Astrocyte of the spinal cord (primary cell): ENCODE measurements around the gene ECE2.
A peak's percentile ranks its signal among the peaks of the same experiment; 100 is the strongest.

Experiments
- DNase-seq: peaks from one replicate; pipeline ENCODE4 v3.0.0; 2011; ENCODE audit warnings: low read depth, low spot score
- H3K4me3 ChIP-seq: 2 replicates; pipeline ENCODE4 v1.5.1; 2011; ENCODE audit warnings: low read depth, mild to moderate bottlenecking, low read length, moderate library complexity
- in situ Hi-C: cut with HindIII; loops from 2 replicates; pipeline ENCODE4 v1.10.0; 2017; ENCODE audit warnings: low sequenced_read_pairs
- TF ChIP-seq, protein P1 (sequence below): IDR thresholded peaks from 2 replicates; pipeline ENCODE4 v1.5.1; 2012; ENCODE audit warnings: low read depth, mild to moderate bottlenecking, low read length, inconsistent platforms

Gene ECE2

DNA sequence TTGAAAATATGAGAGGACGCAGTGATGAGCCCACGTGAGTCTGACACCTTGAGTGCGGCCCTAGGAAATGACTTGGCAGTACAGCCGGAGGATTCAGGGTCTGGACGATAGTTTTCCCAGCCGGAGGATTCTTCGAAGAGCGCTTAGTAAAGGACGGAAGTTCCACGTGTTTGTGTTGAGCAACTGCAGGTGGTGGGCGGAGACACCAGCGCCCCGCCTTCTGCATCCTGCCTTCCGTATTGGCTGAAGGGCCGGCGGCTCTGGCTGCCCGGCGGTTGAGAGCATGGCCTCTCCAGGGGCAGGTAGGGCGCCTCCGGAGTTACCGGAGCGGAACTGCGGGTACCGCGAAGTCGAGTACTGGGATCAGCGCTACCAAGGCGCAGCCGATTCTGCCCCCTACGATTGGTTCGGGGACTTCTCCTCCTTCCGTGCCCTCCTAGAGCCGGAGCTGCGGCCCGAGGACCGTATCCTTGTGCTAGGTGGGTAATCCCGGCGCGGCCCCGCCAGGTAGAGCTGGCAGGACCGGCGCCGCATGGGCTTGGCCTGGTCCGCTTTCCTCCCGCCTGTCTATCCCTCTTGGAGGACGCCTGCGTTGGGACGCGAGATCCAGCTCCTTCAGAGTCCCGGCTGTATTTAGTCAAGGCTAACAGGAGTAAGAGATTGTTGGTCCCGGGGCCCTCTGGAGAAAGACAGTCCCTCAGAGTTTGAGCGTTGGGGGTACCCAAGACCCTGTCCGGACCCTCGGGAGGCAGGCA is 26.2 kb upstream of the ECE2 start, which contains the start of gene EEF1AKMT4:
Gene EEF1AKMT4, plus strand, starts transcription at position 261 of the 755 bp plus-strand sequence. Its CDS starts 23 bp downstream, at position 284.
- in situ Hi-C loops = no loop called here
- TF ChIP-seq, protein P1, sequence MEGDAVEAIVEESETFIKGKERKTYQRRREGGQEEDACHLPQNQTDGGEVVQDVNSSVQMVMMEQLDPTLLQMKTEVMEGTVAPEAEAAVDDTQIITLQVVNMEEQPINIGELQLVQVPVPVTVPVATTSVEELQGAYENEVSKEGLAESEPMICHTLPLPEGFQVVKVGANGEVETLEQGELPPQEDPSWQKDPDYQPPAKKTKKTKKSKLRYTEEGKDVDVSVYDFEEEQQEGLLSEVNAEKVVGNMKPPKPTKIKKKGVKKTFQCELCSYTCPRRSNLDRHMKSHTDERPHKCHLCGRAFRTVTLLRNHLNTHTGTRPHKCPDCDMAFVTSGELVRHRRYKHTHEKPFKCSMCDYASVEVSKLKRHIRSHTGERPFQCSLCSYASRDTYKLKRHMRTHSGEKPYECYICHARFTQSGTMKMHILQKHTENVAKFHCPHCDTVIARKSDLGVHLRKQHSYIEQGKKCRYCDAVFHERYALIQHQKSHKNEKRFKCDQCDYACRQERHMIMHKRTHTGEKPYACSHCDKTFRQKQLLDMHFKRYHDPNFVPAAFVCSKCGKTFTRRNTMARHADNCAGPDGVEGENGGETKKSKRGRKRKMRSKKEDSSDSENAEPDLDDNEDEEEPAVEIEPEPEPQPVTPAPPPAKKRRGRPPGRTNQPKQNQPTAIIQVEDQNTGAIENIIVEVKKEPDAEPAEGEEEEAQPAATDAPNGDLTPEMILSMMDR = peak; percentile 53
- peak within 1 kb of the TSS; percentile 87 for H3K4me3 ChIP-seq
- peak; percentile 98 for DNase-seq

DNA sequence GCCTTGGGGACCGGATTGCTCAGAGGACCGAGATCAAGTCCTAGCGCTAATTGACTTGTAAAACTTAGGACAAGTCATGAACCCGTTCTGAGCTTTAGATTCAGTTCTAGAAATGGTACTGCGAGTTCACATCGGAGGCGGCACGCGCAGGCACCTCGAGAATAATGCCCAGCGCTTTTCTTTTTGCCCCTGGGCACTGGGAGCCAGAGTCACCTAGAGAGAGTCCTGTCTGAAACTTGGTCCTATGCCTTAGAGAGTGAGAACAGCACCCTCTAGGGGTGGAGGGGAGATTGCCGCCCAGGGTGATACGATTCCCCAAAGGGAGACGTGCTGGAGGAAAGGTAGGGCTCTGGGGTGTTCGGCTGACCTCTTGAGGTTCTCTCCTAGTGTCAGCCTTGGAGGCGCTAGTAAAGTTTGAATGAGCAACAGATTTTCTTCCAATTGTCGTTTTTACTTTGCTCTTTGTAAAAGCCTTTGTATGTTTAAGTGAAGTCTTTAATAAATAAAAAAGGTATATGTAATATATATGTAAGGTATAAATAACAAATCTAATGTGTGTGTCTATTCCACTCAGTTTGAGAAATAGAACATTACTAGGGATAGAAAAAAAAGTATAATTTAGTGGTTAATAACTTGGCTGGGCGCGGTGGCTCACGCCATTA is 25.5 kb upstream of the ECE2 start:
- TF ChIP-seq, protein P1 = peak; percentile 96
- in situ Hi-C loops = no loop called here
- peak; percentile 88 for DNase-seq
- H3K4me3 ChIP-seq = peak overlapping the region; percentile 87

DNA sequence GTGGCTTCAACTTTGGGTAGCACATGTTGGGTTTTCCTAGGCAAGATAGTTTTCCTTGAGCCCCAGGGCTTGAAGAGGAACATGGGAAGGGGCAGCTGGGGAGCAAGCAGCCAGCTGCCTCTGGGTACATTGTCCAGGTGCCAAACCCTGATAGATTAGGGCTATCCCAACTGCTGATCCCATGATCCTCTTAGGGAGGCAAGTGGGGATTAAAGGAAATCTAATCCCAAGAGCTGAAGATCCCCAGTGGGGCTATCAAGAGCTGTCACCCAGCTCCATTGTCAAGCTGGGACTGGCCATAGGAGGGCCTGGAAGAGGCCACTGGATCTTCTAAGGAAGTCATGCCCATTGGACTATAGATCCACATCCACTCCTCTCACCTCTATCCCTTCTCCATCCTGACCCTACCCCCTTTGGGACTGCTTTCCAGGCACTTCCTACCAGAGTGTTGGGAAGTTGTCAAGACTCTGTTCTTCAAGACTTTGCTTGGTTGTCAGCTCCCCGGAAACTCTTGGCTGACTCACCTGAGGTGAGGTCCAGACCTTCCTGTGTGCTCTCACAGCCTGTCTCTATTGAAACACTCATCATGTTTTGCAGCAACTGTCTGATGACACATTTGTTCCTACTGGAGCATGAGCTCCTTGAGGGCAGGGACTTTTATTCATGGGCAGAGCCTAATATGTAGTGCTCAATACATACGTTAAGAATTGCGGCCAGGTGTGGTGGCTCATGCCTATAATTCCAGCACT is 20.4 kb upstream of the ECE2 start:
- no peak for DNase-seq
- TF ChIP-seq, protein P1 = no peak
- in situ Hi-C loops = no loop called here
- no peak overlapping the region for H3K4me3 ChIP-seq

DNA sequence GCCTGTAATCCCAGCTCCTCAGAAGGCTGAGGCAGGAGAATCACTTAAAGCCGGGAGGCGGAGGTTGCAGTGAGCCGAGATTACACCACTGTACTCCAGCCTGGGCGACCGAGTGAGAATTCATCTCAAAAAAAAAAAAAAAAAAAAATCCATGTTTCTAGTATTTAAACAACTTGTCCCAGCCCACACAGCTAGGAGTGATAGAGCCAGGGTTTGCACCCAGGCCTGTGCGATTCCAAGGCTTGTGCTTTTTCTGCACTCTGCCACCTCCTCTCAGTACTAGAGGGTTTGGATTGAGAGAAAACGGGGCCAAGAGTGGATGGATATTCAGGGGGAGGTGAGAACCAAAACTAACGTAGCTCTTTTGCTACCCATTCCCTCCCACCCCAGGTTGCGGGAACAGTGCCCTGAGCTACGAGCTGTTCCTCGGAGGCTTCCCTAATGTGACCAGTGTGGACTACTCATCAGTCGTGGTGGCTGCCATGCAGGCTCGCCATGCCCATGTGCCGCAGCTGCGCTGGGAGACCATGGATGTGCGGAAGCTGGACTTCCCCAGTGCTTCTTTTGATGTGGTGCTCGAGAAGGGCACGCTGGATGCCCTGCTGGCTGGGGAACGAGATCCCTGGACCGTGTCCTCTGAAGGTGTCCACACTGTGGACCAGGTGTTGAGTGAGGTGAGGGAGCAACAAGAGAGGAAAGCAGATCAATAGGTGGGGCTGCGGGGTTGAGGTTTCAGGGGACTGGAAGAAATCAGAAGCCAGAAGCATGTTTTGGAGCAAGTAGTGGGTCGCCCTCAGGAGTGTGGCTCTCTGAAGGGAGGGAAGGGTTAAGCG is 18.5 kb upstream of the ECE2 start:
- in situ Hi-C loops = no loop called here
- TF ChIP-seq, protein P1 = no peak
- DNase-seq = no peak
- H3K4me3 ChIP-seq = no peak overlapping the region

DNA sequence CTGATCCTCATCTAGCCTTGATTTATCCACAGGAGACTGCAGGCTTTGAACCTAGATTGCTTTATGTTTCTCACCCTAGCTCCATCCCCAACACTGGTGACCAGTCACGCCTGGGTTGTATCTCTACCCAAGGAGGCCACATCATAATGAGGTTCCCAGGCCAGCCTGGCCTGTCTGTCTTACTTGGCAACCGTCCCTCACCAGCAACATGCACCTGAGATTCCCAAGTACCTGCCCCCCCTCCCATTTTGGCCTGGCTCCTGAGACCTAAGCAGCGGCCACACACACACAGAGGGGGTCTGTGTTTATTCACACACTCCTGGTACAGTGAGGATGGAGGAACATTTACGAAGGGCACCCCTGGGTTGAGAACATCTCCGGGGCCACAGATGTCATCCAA is 16.9 kb upstream of the ECE2 start:
- DNase-seq = no peak
- in situ Hi-C loops = no loop called here

More for the DNA sequence above, 16.9 kb upstream of the ECE2 start:
- TF ChIP-seq, protein P1 = no peak
- no peak overlapping the region for H3K4me3 ChIP-seq
